Measurements from ENCODE around the gene SGCG. TPM values are rescaled to one million over a fixed set of nuclear protein-coding genes. Genes with fewer than 3 reads are reported as not detected.
"Not testable (repeated sequence)": the region's sequence is repeated elsewhere in the genome, so short reads cannot be mapped to it uniquely, and the experiment has no call there.

The SGCG gene
- 0.07 TPM in 1 of 2 replicates, not detected in the other for total RNA-seq

DNA sequence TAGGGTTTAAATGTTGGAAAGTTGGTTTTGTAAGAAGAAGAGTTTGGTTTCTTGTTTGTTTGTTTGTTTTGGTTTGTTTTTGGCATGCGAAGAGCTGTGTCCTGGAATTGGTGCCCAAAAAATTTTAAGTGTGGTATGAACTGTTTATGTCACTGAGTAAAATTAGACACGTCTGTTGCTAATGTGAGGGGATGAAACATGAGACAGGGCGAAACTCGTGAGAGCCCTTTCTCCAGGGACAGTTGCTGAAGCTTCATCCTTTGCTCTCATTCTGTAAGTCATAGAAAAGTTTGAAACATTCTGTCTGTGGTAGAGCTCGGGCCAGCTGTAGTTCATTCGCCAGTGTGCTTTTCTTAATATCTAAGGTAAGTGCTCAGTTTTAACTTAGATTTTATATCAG, at the start of gene SGCG:
Gene SGCG (plus strand): TSS at position 269 of the 400 bp plus-strand sequence. CDS start 22,716 bp downstream, outside the sequence.
- no peak for DNase-seq (ENCODE audit: low read depth, low spot score)

- DNase-seq (ENCODE audit: low read depth, low spot score): no peak
These were observed 46.2 kb upstream of the SGCG start for GRCh38 chr13:23134542-23134941.

DNA sequence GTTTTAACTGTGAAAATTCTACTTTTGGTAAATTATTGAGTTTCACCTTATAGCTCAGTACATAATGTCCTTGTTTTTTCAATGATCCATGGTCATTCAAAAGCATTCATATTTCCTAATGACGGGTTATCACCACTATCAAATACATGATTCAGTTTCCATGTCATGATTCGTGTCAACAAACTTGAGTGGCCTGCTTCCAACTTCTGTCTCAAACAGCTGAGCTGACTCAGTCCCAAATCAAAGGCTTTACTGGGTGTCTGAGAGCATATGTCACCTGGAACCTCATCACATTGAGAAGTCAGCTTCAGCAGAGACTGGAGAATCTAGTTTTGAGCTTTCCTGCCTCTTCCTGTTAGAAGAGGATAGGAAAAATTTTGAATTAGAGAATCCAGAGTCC, 40.3 kb upstream of the SGCG start:
- no peak for DNase-seq (ENCODE audit: low read depth, low spot score)

DNA sequence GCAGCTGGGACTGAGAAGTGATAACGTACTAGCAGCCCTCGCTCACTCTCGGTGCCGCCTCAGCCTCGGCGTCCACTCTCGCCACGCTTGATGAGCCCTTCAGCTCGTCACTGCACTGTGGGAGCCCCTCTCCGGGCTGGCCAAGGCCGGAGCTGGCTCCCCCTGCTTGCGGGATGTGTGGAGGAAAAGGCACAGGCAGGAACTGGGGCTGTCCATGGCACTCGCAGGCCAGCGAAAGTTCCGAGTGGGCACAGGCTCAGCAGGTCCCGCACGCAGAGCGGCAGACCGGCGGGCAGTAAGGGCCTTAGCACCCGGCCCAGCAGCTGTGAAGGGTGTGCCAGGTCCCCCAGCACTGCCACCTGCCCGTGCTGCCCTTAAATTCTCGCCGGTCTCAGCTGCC, 38.8 kb upstream of the SGCG start:
- DNase-seq (ENCODE audit: low read depth, low spot score): no peak

- not testable (repeated sequence) for DNase-seq (ENCODE audit: low read depth, low spot score)
These were observed 38.2 kb upstream of the SGCG start for GRCh38 chr13:23142607-23143006.

DNA sequence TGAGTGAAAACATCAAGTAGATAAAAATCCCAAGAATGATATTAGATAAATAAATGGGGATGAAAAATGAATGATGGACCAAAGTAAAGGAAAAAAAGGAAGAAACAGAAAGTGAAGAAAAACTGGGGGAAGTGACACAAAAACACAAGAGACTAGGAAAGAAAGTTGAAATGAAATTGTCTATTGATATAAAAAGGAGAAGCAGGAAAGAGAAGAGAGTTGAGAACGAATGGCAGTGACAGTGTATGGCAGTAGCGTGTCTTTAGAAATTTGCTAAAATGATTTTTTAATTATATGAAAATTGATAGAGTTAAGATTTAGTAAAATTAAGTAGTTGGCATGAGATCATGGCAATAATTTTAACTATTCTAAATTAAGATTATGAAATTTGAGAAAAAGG, 36.3 kb upstream of the SGCG start:
- DNase-seq (ENCODE audit: low read depth, low spot score): no peak

DNA sequence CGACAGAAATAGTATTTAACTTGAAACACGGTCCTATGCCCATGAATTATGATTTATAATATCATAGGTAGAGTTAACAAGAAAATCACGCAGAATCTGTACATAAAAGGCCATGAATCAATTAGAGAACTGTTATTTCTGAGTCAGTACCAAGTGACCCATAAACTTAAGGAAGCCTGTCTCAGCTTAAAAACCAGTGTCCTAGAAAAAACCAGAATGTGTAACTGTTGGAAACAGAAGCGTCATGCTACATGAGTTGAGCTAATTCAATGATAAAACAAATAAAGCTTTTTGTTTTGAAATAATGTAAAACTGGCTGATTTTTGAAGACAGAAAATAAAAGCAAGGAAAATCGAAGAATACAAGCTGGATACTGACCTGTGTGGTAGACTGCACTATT, 34.8 kb upstream of the SGCG start:
- no peak for DNase-seq (ENCODE audit: low read depth, low spot score)

- DNase-seq (ENCODE audit: low read depth, low spot score): no peak
These were observed 33.8 kb upstream of the SGCG start for GRCh38 chr13:23146811-23147625.

GRCh38 chr13:23147827-23148226, 33.0 kb upstream of the SGCG start:
- no peak for DNase-seq (ENCODE audit: low read depth, low spot score)

DNA sequence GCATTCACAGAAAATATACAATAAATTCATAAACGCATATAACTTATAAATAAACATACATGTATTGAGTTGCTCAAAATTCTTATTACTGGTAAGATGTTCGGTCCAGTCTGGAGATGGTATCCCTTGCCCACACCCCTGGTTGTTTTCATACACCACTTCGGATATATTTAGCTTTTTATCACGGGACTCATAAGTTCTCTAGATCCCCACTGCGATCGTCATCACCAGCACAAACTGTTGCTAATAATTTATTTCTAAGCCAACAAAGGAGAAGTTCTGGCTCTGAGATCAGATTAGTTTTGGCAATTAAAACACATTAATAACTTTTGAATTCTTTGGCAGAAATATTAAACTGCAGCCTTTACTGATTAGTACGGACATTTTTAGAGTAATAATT, 23.0 kb upstream of the SGCG start:
- no peak for DNase-seq (ENCODE audit: low read depth, low spot score)

DNA sequence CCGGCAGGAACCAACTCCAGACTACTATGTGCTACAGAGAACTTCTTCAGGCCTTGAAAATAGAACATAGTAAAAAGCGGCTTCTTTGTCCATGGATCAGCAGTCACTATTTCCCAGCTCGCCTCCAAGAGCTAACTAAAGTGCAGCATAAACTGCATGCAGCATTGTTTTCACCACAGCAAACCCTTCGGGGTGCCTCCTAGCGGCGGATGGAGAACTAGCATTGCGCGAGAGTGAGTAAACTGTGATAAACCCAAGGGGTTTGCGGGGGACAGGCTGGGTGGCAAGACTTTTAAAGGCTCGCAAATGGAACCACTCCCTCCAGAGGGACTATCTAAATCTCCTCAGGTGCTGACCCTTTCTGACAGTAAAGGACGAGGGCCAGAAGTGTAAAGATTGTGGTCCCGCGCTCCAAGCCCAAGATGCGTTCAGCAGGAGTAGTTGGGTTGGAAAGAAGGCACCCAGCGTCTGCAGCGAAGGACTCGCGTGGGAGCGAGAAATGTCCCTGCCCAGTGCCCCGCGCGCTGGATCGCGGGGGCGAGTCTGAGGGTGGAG, 21.5 kb upstream of the SGCG start:
- DNase-seq (ENCODE audit: low read depth, low spot score): no peak

DNA sequence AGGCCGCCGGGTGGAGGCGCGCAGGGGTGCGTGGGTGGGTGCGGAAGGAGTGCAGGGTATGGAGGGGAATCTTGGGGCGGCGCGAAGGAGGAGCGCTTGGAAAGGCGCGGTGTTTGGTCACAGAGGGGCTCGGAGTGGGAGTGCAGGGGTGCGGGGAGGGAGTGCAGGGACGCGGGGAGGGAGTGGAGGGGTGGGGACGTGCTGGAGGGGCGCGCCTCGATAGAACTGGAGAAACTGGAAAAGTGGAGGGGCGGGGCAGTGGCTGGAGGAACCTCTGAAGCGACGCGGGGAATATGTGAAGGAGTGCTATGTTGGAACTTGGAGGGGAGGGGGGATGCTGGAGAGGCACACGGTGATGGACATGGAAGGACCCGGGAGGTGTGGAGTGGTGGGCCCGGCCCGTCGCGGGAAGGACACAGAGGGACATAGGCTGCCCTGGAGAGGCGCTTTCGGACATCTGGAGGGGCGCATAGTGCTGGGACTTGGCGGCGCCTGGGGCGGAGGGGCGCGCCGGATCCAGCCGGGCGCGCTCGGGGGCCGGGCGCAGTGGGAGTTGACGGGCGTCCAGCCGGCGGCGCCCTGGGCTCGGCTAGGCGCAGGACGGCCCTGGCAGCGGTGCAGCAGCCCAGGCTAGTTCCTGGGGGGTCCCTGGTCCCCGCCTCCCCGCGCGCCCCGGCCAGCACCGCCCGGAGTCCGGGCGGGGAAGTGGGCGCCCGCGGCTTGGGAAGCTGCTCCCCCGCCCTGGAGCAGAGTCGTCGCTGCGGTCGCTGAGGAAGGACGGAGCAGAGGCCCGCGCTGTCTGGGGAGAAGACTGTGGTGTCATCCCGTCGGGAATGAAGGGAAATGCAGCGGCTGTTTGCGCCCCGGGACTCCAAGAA, 20.8 kb upstream of the SGCG start:
- DNase-seq (ENCODE audit: low read depth, low spot score): no peak

- no peak for DNase-seq (ENCODE audit: low read depth, low spot score)
These were observed 19.9 kb upstream of the SGCG start for GRCh38 chr13:23160638-23161480.

- DNase-seq (ENCODE audit: low read depth, low spot score): no peak
These were observed 19.3 kb upstream of the SGCG start for GRCh38 chr13:23161481-23161825.

GRCh38 chr13:23175920-23176319, 4.9 kb upstream of the SGCG start:
- DNase-seq (ENCODE audit: low read depth, low spot score): no peak

GRCh38 chr13:23182142-23182541, 1.4 kb downstream of the SGCG start:
- DNase-seq (ENCODE audit: low read depth, low spot score): no peak

GRCh38 chr13:23183292-23183691, 2.5 kb downstream of the SGCG start:
- no peak for DNase-seq (ENCODE audit: low read depth, low spot score)

- DNase-seq (ENCODE audit: low read depth, low spot score): no peak
These were observed 4.8 kb downstream of the SGCG start for GRCh38 chr13:23185542-23185941.

DNA sequence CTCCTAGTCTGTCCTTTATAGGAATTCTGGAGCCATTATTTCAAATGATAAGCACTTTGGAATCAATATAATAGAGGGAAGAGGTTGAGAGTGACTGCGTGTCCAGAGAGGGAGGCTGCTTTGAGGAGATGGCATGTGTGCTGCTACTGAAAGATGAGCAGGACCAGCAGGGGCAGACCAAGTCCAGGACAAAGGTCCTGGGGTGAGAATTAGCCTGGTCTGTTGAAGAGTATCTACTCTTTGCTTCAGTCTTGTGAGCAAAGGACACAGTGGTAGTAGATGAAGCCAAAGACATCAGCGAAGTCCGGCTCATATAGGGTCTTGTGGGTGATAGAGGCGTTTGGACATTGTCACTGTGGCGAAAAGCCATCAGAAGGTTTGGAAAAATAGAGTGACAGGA, 21.1 kb downstream of the SGCG start:
- no peak for DNase-seq (ENCODE audit: low read depth, low spot score)

- no peak for DNase-seq (ENCODE audit: low read depth, low spot score)
These were observed 21.6 kb downstream of the SGCG start for GRCh38 chr13:23202383-23202782.

DNA sequence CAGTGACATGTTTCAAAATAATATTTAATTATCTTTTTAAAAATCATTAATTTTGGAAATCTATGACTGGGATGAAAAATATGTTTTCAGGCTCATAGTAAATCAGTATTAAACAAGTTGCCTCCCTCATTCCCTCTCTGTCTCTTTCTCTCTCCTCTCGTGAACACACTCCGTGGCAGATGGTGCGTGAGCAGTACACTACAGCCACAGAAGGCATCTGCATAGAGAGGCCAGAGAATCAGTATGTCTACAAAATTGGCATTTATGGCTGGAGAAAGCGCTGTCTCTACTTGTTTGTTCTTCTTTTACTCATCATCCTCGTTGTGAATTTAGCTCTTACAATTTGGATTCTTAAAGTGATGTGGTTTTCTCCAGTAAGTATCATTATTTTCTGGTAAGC, 22.7 kb downstream of the SGCG start:
- DNase-seq (ENCODE audit: low read depth, low spot score): no peak

Measured in pulmonary artery endothelial cell (primary cell).